Measurements from ENCODE around the gene GPRC5B. TPM values are rescaled to one million over a fixed set of nuclear protein-coding genes. Genes with fewer than 3 reads are reported as not detected.

The GPRC5B gene
- total RNA-seq, 1 experiment from 2014 or later, result 137 TPM

- Histone ChIP-seq H2BK15ac (ENCODE audit: low read depth, low read length) (no peak overlapping the region), H3K27ac (ENCODE audit: insufficient read length, low read depth, low read length) (no peak overlapping the region), H3K14ac (ENCODE audit: insufficient read depth, low read length) (no peak overlapping the region), H2BK12ac (ENCODE audit: insufficient read length, low read depth, low read length) (no peak overlapping the region), H3K79me2 (ENCODE audit: insufficient read depth, low read length) (no peaks in the 10 kb centered on the region), H3T11ph (ENCODE audit: low read length) (no peak overlapping the region), H3K23ac (ENCODE audit: insufficient read length, low read depth, low read length) (no peak overlapping the region), H3K9ac (ENCODE audit: extremely low read depth, insufficient read length, low read length) (no peak overlapping the region), H4K20me1 (ENCODE audit: control insufficient read depth, insufficient read depth, insufficient read length) (no peaks in the 10 kb centered on the region), H3K79me1 (ENCODE audit: insufficient read depth, low read depth, low read length, poor library complexity, severe bottlenecking) (no peaks in the 10 kb centered on the region), H4K5ac (ENCODE audit: insufficient read length, low read depth, low read length) (no peak overlapping the region), H2AK5ac (ENCODE audit: insufficient read length, low read length) (no peak overlapping the region), H4K8ac (replicated peaks; ENCODE audit: insufficient read length, low read depth, low read length) (no peak overlapping the region), H2AFZ (ENCODE audit: low read length) (no peak overlapping the region), H2BK120ac (ENCODE audit: low read depth, low read length, poor library complexity, severe bottlenecking) (no peak overlapping the region), H2BK20ac (ENCODE audit: low read depth, low read length, poor library complexity, severe bottlenecking) (no peak overlapping the region), H3K9me3 (ENCODE audit: control insufficient read depth, low read depth, low read length) (no peaks in the 10 kb centered on the region), H3K23me2 (ENCODE audit: insufficient read length, low read depth, low read length, poor library complexity, severe bottlenecking) (no peaks in the 10 kb centered on the region), H3K56ac (ENCODE audit: insufficient read length, low read depth, low read length) (no peak overlapping the region), H2BK5ac (ENCODE audit: insufficient read length, low read length) (no peak overlapping the region), H3K18ac (ENCODE audit: insufficient read length, low read depth, low read length) (no peak overlapping the region), H3K4me2 (ENCODE audit: insufficient read depth, insufficient read length, low read length) (no peak overlapping the region), H3K4ac (ENCODE audit: low read depth, low read length) (no peak overlapping the region), H4K91ac (ENCODE audit: insufficient read length, low read depth, low read length) (no peak overlapping the region), H3K27me3 (ENCODE audit: insufficient read depth, low read length) (no peaks in the 10 kb centered on the region), H3K4me1 (ENCODE audit: insufficient read depth, low read length) (peaks cover 31% of the 10 kb centered on the region)
- Mint-ChIP-seq H3K36me3 (ENCODE audit: insufficient read depth in 1 of 3, low read depth in 3 of 3) (peaks cover 39 to 63% (median 39%) of the 10 kb centered on the region in 3 experiments; a peak in 6 of 7 replicates), H3K4me3 (peak overlapping the region in 1 of 2 experiments; percentile 33; a peak in 1 of 5 replicates), H3K4me1 (peaks cover 88 to 94% of the 10 kb centered on the region in 2 experiments), H3K27ac (peak overlapping the region; percentile 98 to 100 (median 100)), H3K27me3 (ENCODE audit: low read depth) (no peaks in the 10 kb centered on the region; the same call in 1 of the 2 replicates), H3K9me3 (no peaks in the 10 kb centered on the region)
- DNase-seq, result no peak
- TF ChIP-seq, protein P1, sequence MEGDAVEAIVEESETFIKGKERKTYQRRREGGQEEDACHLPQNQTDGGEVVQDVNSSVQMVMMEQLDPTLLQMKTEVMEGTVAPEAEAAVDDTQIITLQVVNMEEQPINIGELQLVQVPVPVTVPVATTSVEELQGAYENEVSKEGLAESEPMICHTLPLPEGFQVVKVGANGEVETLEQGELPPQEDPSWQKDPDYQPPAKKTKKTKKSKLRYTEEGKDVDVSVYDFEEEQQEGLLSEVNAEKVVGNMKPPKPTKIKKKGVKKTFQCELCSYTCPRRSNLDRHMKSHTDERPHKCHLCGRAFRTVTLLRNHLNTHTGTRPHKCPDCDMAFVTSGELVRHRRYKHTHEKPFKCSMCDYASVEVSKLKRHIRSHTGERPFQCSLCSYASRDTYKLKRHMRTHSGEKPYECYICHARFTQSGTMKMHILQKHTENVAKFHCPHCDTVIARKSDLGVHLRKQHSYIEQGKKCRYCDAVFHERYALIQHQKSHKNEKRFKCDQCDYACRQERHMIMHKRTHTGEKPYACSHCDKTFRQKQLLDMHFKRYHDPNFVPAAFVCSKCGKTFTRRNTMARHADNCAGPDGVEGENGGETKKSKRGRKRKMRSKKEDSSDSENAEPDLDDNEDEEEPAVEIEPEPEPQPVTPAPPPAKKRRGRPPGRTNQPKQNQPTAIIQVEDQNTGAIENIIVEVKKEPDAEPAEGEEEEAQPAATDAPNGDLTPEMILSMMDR (conservative IDR thresholded peaks at IDR 0.05), result no peak
- no CpG with 5 or more reads among the region's 22 CpGs for WGBS (ENCODE audit: extremely low coverage, insufficient read length, low lambda C conversion rate)
Measured at GRCh38 chr16:19858340-19859018, 26.2 kb downstream of the GPRC5B start.

All from H9 (cell line).